HCT116 (cell line): ENCODE data around the gene EXD3. TPM values are rescaled to one million over a fixed set of nuclear protein-coding genes. Genes with fewer than 3 reads are reported as not detected.

Experiments
- ATAC-seq: fragments of 200-7000 bp; cut with Tn5 transposase; 2 replicates; pipeline ENCODE4 v1.9.1; 2020; ENCODE audit warnings: mild to moderate bottlenecking, moderate library complexity
- BruUV-seq: library from RNA; stranded (reverse); fragments of 400-500 nt; replicated peaks from 2 replicates; lab custom pipeline; 2021; lab: Mats Ljungman, UMichigan
- CTCF ChIA-PET: fragments of 300-600 bp; sonication (Branson Sonifier 250); formaldehyde crosslinking; loops from one replicate; lab custom pipeline; 2021; ENCODE audit warnings: antibody characterized with exemption; lab: Charles Lee
- POLR2A ChIA-PET: fragments of 300-600, 350-600 bp; sonication (Branson Sonifier 250); formaldehyde crosslinking; loops from one replicate; lab custom pipeline; 2021; ENCODE audit warnings: antibody characterized with exemption; lab: Charles Lee
- RAD21 ChIA-PET, 2 experiments: fragments of 300-600 bp; sonication (Branson Sonifier 250); formaldehyde crosslinking; loops; one replicate each; lab custom pipeline; 2023; ENCODE audit warnings: low total read pairs in 2 of 2; ENCODE audit not compliant: uncharacterized antibody in 2 of 2, unreplicated experiment in 2 of 2, low non-redundant PET in 1 of 2; lab: Charles Lee
- DNase-seq: peaks from one replicate; pipeline ENCODE4 v3.0.0-alpha.2; 2010; ENCODE audit warnings: low read depth, low spot score
- H2AFZ ChIP-seq: fragments of 200-600 bp; shearing (Covaris generic), sonication (generic); 2 replicates; pipeline ENCODE4 v1.6.1; 2017; ENCODE audit warnings: low read depth, mixed run types, mixed read lengths, antibody characterized with exemption, low read length; ENCODE audit not compliant: poor library complexity, severe bottlenecking
- H3K27ac ChIP-seq: 2 replicates; pipeline ENCODE4 v1.5.1; 2012; ENCODE audit warnings: low read depth, low read length
- H3K27me3 ChIP-seq: fragments of 200-600 bp; sonication (generic); 2 replicates; pipeline ENCODE4 v1.6.1; 2016; ENCODE audit warnings: mixed run types, low read length, mixed read lengths; ENCODE audit not compliant: insufficient read depth
- H3K36me3 ChIP-seq, 2 experiments: fragments of 200-500 bp in 1 of 2; fragments of 200-600 bp in 1 of 2; sonication (Bioruptor generic) in 1 of 2; sonication (generic) in 1 of 2; 2 replicates each; pipeline versions ENCODE4 v1.5.1 to v1.6.1; 2014 to 2016; ENCODE audit warnings: low read length in 2 of 2, inconsistent platforms in 1 of 2, mixed read lengths in 1 of 2, mixed run types in 1 of 2; ENCODE audit not compliant: insufficient read depth in 2 of 2, control insufficient read depth in 1 of 2
- H3K4me1 ChIP-seq, 2 experiments: fragments of 200-600 bp in 1 of 2; sonication (generic) in 1 of 2; 2 replicates each; pipeline versions ENCODE4 v1.5.1 to v1.6.1; 2012 to 2017; ENCODE audit warnings: low read length in 2 of 2, inconsistent platforms in 1 of 2, mild to moderate bottlenecking in 1 of 2, mixed read lengths in 1 of 2, mixed run types in 1 of 2, moderate library complexity in 1 of 2; ENCODE audit not compliant: insufficient read depth in 2 of 2, control insufficient read depth in 1 of 2
- H3K4me2 ChIP-seq: fragments of 200-600 bp; sonication (generic); 2 replicates; pipeline ENCODE4 v1.6.1; 2017; ENCODE audit warnings: mixed run types, low read length, mixed read lengths
- H3K4me3 ChIP-seq, 2 experiments: fragments of 200-600 bp in 1 of 2; sonication (generic) in 1 of 2; replicated peaks in 1 of 2; 2 replicates each; pipeline ENCODE4 v1.5.1; 2011 to 2016; ENCODE audit warnings: low read length in 2 of 2, control low read depth in 1 of 2, low read depth in 1 of 2, mild to moderate bottlenecking in 1 of 2, mixed read lengths in 1 of 2, mixed run types in 1 of 2
- H3K79me2 ChIP-seq: fragments of 200-600 bp; sonication (generic); 2 replicates; pipeline ENCODE4 v1.6.1; 2017; ENCODE audit warnings: mild to moderate bottlenecking, mixed run types, low read length, moderate library complexity, mixed read lengths; ENCODE audit not compliant: insufficient read depth
- H3K9ac ChIP-seq: fragments of 200-600 bp; sonication (generic); 2 replicates; pipeline ENCODE4 v1.6.1; 2016; ENCODE audit warnings: low read length, mixed read lengths
- H3K9me2 ChIP-seq: fragments of 200-600 bp; sonication (generic), shearing (Covaris generic); 2 replicates; pipeline ENCODE4 v1.6.1; 2017; ENCODE audit warnings: mixed run types, mild to moderate bottlenecking, moderate library complexity; ENCODE audit not compliant: insufficient read depth
- H3K9me3 ChIP-seq, 2 experiments: fragments of 200-500 bp in 1 of 2; fragments of 200-600 bp in 1 of 2; sonication (Bioruptor generic) in 1 of 2; sonication (generic) in 1 of 2; 2 replicates each; pipeline ENCODE4 v1.6.1; 2014 to 2017; ENCODE audit warnings: low read length in 2 of 2, mixed read lengths in 2 of 2, inconsistent platforms in 1 of 2, low read depth in 1 of 2, mild to moderate bottlenecking in 1 of 2, mixed run types in 1 of 2, moderate library complexity in 1 of 2; ENCODE audit not compliant: control insufficient read depth in 1 of 2, insufficient read depth in 1 of 2
- H4K20me1 ChIP-seq: fragments of 200-600 bp; sonication (generic), shearing (Covaris generic); 2 replicates; pipeline ENCODE4 v1.6.1; 2017; ENCODE audit warnings: mixed run types, mild to moderate bottlenecking, moderate library complexity; ENCODE audit not compliant: insufficient read depth
- CBX3 ChIP-seq: IDR thresholded peaks from 2 replicates; pipeline ENCODE4 v1.6.1; 2012; ENCODE audit warnings: low read depth
- CEBPB ChIP-seq: IDR thresholded peaks from 2 replicates; pipeline ENCODE4 v1.6.1; 2012; ENCODE audit warnings: low read depth
- EGR1 ChIP-seq: IDR thresholded peaks from 2 replicates; pipeline ENCODE4 v1.6.1; 2012; ENCODE audit warnings: low read depth
- EZH2 ChIP-seq: fragments of 200-600 bp; sonication (generic); IDR thresholded peaks from 2 replicates; pipeline ENCODE4 v1.6.1; 2017; ENCODE audit warnings: antibody characterized with exemption, mixed run types
- EZH2phosphoT487 ChIP-seq: fragments of 200-600 bp; IDR thresholded peaks from 2 replicates; pipeline ENCODE4 v1.6.1; 2018; ENCODE audit warnings: antibody characterized with exemption, borderline replicate concordance
- JUND ChIP-seq: IDR thresholded peaks from 2 replicates; pipeline ENCODE4 v1.6.1; 2012
- POLR2A ChIP-seq: IDR thresholded peaks from 2 replicates; pipeline ENCODE4 v1.7.0; 2011; ENCODE audit warnings: borderline replicate concordance; ENCODE audit not compliant: insufficient read depth, insufficient read length; ENCODE audit errors: extremely low read depth
- POLR2AphosphoS5 ChIP-seq: IDR thresholded peaks from 2 replicates; pipeline ENCODE4 v1.6.1; 2011; ENCODE audit warnings: mild to moderate bottlenecking, low read depth, low read length, moderate library complexity
- RAD21 ChIP-seq: IDR thresholded peaks from 2 replicates; pipeline ENCODE4 v1.6.1; 2012; ENCODE audit warnings: low read depth, mild to moderate bottlenecking
- SIN3A ChIP-seq: IDR thresholded peaks from 2 replicates; pipeline ENCODE4 v1.6.1; 2012; ENCODE audit warnings: low read depth
- SP1 ChIP-seq: IDR thresholded peaks from 2 replicates; pipeline ENCODE4 v1.6.1; 2012; ENCODE audit warnings: low read depth
- SRF ChIP-seq: IDR thresholded peaks from 2 replicates; pipeline ENCODE4 v1.6.1; 2012; ENCODE audit warnings: low read depth
- ZBTB33 ChIP-seq: IDR thresholded peaks from 2 replicates; pipeline ENCODE4 v1.6.1; 2011; ENCODE audit warnings: mild to moderate bottlenecking, low read length, moderate library complexity; ENCODE audit not compliant: insufficient replicate concordance; ENCODE audit errors: extremely low read depth
- ZNF274 ChIP-seq: fragments of 200-500 bp; sonication (Bioruptor generic); IDR thresholded peaks from 2 replicates; pipeline ENCODE4 v1.6.1; 2014; ENCODE audit warnings: mild to moderate bottlenecking, low read depth, low read length, inconsistent platforms
- intact Hi-C: fragments of 100-400 bp; cut with micrococcal nuclease; formaldehyde crosslinking; loops from 2 replicates; pipeline ENCODE4 v1.10.0; 2022
- total RNA-seq: library from RNA; stranded (reverse); gene quantifications from one replicate; pipeline ENCODE4 v1.2.1, GENCODE V29; 2021; ENCODE audit not compliant: unreplicated experiment
- TF ChIP-seq, protein P1 (sequence below): IDR thresholded peaks from 2 replicates; pipeline ENCODE4 v1.6.1; 2012
- TF ChIP-seq, protein P2 (sequence below): IDR thresholded peaks from 2 replicates; pipeline ENCODE4 v1.6.1; 2012

EXD3 gene
- total RNA-seq, 1 experiment from 2014 or later, result 25.4 TPM

DNA sequence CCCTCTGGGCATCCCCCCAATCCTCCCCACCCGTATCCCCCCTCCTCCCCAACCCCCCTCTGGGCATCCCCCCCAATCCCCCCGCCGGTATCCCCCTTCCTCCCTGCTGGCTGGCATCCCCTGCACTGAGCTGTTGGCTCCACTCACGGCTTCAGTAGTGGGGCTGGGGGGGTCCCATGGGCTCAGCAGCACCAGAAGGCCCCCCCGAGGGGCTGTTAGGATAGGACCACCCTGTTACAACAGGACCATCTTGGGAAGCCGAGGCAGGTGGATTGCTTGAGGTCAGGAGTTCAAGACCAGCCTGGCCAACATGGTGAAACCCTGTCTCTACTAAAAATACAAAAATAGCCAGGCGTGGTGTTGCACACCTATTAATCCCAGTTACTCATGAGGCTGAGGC lies 42.4 kb downstream of the EXD3 start:
- no peak for DNase-seq
- ATAC-seq, result no peak
- H3K9ac ChIP-seq, result no peak overlapping the region
- RAD21 ChIA-PET, result no interaction called here
- no peak for TF ChIP-seq ZNF274
- TF ChIP-seq SP1, result no peak
- TF ChIP-seq ZBTB33, result no peak
- no peak for TF ChIP-seq CBX3
- TF ChIP-seq JUND, result no peak
- TF ChIP-seq, all 23 proteins: peak for 0
- Histone ChIP-seq H4K20me1 (no peaks in the 10 kb centered on the region), H3K79me2 (no peaks in the 10 kb centered on the region), H3K9me2 (no peaks in the 10 kb centered on the region), H3K27ac (no peak overlapping the region), H3K27me3 (no peaks in the 10 kb centered on the region), H2AFZ (no peak overlapping the region), H3K4me2 (no peak overlapping the region), H3K4me3 (no peak overlapping the region), H3K36me3 (no peaks in the 10 kb centered on the region; a peak in 1 of 4 replicates), H3K9me3 (no peaks in the 10 kb centered on the region; a peak in 1 of 4 replicates), H3K4me1 (no peaks in the 10 kb centered on the region)
- ChIA-PET POLR2A (no interaction called here), CTCF (no interaction called here)
- no TSS peak for BruUV-seq
- intact Hi-C loops, result no loop called here

DNA sequence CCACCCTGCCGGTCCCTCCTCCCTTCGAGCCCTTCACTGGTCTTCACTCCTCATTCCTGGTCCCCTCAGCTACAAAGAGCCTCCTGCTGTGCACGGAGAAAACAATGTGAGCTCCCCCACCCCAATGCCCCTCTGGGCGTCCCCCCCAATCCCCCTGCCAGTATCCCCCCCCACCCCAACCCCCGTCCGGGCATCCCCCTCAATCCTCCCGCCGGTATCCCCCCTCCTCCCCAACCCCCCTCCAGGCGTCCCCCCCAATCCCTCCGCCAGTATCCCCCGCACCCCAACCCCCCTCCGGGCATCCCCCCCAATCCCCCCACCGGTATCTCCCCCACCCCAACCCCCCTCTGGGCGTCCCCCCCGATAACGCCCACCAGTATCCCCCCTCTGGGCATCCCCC lies 42.8 kb downstream of the EXD3 start:
- Histone ChIP-seq H3K4me2 (no peak overlapping the region), H3K4me3 (no peak overlapping the region), H2AFZ (no peak overlapping the region), H3K9me2 (no peaks in the 10 kb centered on the region), H3K9me3 (peaks cover 0 to 4% of the 10 kb centered on the region in 2 experiments; a peak in 1 of 4 replicates), H3K79me2 (no peaks in the 10 kb centered on the region), H3K4me1 (no peaks in the 10 kb centered on the region), H3K27ac (no peak overlapping the region), H3K27me3 (no peaks in the 10 kb centered on the region), H4K20me1 (no peaks in the 10 kb centered on the region), H3K36me3 (no peaks in the 10 kb centered on the region; a peak in 1 of 4 replicates), H3K9ac (no peak overlapping the region)
- BruUV-seq, result no TSS peak
- ChIA-PET CTCF (no interaction called here), POLR2A (no interaction called here), RAD21 (no interaction called here)
- ATAC-seq (no peak), DNase-seq (no peak)
- intact Hi-C loops, result no loop called here
- TF ChIP-seq SIN3A (no peak), ZNF274 (no peak), POLR2A (no peak), EZH2 (no peak), JUND (no peak), SP1 (no peak), ZBTB33 (no peak), EZH2phosphoT487 (no peak), POLR2AphosphoS5 (no peak), CEBPB (no peak), RAD21 (no peak), SRF (no peak), EGR1 (no peak)
- TF ChIP-seq, protein P1, sequence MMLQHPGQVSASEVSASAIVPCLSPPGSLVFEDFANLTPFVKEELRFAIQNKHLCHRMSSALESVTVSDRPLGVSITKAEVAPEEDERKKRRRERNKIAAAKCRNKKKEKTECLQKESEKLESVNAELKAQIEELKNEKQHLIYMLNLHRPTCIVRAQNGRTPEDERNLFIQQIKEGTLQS, result no peak
- TF ChIP-seq, protein P2, sequence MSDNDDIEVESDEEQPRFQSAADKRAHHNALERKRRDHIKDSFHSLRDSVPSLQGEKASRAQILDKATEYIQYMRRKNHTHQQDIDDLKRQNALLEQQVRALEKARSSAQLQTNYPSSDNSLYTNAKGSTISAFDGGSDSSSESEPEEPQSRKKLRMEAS, result no peak
